Small intestine (tissue), 7 donors: ENCODE measurements around the gene SNF8. TPM values are rescaled to one million over a fixed set of nuclear protein-coding genes. Genes with fewer than 3 reads are reported as not detected.

Source experiments
- DNase-seq, 2 donors: peaks; one replicate each; pipeline versions ENCODE4 v3.0.0 to v3.0.0-alpha.2; 2013
- FAIRE-seq: peaks from 2 replicates; lab custom pipeline; 2012; peaks lifted over from hg19 to GRCh38; lab: Jason Lieb, UNC
- H3K27ac ChIP-seq, 3 donors: one replicate each; pipeline ENCODE4 v1.5.1; 2013; ENCODE audit warnings: low read length in 2 of 3, mild to moderate bottlenecking in 2 of 3, control low read depth in 1 of 3, inconsistent platforms in 1 of 3, low read depth in 1 of 3, moderate library complexity in 1 of 3
- H3K27me3 ChIP-seq, 3 donors: one replicate each; pipeline ENCODE4 v1.6.1; 2013; ENCODE audit warnings: low read length in 3 of 3, inconsistent platforms in 1 of 3; ENCODE audit not compliant: control insufficient read depth in 3 of 3, insufficient read depth in 3 of 3
- H3K36me3 ChIP-seq, 3 donors: one replicate each; pipeline ENCODE4 v1.6.1; 2013; ENCODE audit warnings: low read length in 3 of 3, inconsistent platforms in 1 of 3, low read depth in 1 of 3, mild to moderate bottlenecking in 1 of 3, moderate library complexity in 1 of 3; ENCODE audit not compliant: control insufficient read depth in 3 of 3, insufficient read depth in 2 of 3
- H3K4me1 ChIP-seq, 3 donors: one replicate each; pipeline ENCODE4 v1.6.1; 2013; ENCODE audit warnings: low read length in 2 of 3, inconsistent platforms in 1 of 3, low read depth in 1 of 3, mild to moderate bottlenecking in 1 of 3, moderate library complexity in 1 of 3; ENCODE audit not compliant: control insufficient read depth in 3 of 3, insufficient read depth in 2 of 3
- H3K4me3 ChIP-seq, 3 donors: one replicate each; pipeline ENCODE4 v1.5.1; 2013; ENCODE audit warnings: low read length in 3 of 3, control low read depth in 1 of 3, inconsistent platforms in 1 of 3, low read depth in 1 of 3, mild to moderate bottlenecking in 1 of 3, moderate library complexity in 1 of 3
- H3K9me3 ChIP-seq, 2 donors: one replicate each; pipeline ENCODE4 v1.6.1; 2013; ENCODE audit warnings: low read depth in 1 of 2, low read length in 1 of 2; ENCODE audit not compliant: control insufficient read depth in 2 of 2, insufficient read depth in 1 of 2
- WGBS, 3 donors: extraction: QIAGEN DNeasy Blood & Tissue Kit; methylation state at CpG; one replicate each; pipeline ENCODE4 v1.1.7; 2013; 5-methylcytosine and 5-hydroxymethylcytosine counted together
- polyA plus RNA-seq, 4 donors: library from polyadenylated mRNA; stranded (reverse) in 3 of 4; unstranded in 1 of 4; fragments of 200-250 nt in 3 of 4; fragments of 120-200 nt in 1 of 4; gene quantifications; one replicate each; pipeline versions ENCODE4 v1.2.1 to v1.2.3, GENCODE V29; 2013
- donor health status: healthy with polysubstance abuse.
- donor health status: control.
- donor health status: control.
- donor health status: Bipolar disorder and iron deficiency.
- donor health status: healthy.

SNF8 gene
- polyA plus RNA-seq, 4 donors, result 96.3 to 159 (median 151) TPM

DNA sequence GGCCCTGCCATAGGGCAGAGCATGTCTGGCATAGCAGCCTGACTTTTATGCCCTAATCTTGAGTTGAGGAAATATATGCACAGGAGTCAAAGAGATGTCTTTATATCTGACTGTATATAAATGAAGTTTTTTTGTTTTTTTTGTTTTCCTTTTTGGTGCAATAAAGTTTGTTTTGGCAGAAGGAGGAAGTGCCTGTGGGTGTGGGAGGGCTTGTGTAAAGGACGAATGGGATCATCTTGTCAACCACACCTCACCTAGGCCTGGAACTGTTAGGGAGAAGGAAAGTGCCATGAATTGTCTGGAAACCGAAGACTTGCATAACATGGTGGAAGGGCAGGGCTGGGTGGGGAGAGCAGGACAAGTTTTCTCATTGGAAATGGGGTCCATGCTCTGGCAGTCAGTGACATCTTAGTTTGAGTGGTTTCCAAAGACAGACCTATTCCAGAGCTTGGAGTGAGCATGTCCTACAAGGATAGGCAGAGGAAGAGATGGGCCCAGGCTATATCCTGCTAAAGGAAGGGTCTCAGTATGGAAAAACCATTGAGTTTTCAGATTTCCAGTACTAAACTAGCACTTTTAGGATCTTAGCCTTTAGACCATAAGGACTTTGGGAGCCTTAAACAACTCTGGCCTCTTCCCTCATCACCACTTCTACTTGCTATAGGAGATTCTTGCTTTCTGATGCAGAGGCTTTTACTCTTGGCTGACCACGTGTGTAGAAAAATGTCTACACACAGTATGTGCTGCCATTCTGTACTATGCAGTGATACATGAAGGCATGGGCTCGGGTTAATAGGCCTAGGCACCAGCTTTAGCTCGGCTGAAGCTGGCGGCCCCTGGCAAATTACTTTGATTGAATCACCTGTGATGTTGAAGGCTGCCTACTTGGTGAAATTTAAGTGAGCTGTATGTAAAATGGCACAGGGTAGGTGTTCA, 15.5 kb downstream of the SNF8 start:
- Histone ChIP-seq H3K27me3 (no peaks in the 10 kb centered on the region), H3K4me1 (peaks cover 0 to 4% (median 0%) of the 10 kb centered on the region in 3 donors), H3K36me3 (peaks cover 30 to 77% (median 57%) of the 10 kb centered on the region in 3 donors), H3K9me3 (no peaks in the 10 kb centered on the region), H3K27ac (no peak overlapping the region), H3K4me3 (no peak overlapping the region)
- 82 to 89% (median 88%) methylated on average over 6 of the region's 6 CpGs for WGBS, 3 donors
- FAIRE-seq, result no peak
- DNase-seq, result no peak

DNA sequence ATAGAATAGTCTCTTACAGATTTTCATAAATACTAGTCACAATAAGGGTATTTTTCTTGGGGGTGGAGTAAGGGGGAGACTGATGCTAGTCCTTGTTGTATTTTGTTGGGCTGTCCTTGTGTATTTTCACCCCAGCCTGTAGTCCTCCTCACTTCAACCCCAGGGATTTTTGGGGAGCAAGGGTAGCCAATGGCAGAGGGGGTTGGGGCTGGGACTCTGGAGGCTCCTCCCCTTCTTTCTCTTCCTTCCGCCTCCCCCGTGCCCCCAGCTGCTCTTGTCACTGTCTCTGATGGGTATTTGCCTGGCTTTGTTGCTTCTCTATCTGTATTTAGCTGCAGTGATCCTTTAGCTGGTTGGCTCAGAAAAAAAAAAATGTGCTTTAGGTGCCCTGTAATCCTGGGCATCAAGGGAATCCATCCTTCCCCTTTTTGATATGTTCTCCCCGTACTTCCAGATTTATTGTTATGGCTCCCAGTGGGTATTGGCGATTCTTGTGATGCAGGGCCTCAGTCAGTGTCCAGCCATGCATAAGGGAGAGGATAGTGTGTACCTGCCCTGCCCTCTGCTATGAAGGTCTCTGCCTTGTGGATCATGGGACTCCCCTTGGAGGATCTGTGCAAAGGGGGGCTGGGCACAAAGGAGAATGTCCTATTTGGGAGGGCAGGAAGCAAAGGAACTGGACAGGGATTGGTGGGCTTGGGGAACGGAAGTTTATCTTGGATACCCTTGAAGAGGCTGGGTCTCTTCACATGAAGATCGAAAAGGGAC, 16.5 kb downstream of the SNF8 start:
- no peak overlapping the region for H3K4me3 ChIP-seq
- H3K9me3 ChIP-seq, result no peaks in the 10 kb centered on the region
- no peak for FAIRE-seq
- H3K36me3 ChIP-seq, result peaks cover 29 to 79% (median 56%) of the 10 kb centered on the region in 3 donors
- H3K27ac ChIP-seq, result no peak overlapping the region
- no peak for DNase-seq
- 82 to 97% (median 85%) methylated on average over 6 of the region's 6 CpGs for WGBS, 3 donors
- peaks cover 0 to 4% (median 0%) of the 10 kb centered on the region in 3 donors for H3K4me1 ChIP-seq
- no peaks in the 10 kb centered on the region for H3K27me3 ChIP-seq

DNA sequence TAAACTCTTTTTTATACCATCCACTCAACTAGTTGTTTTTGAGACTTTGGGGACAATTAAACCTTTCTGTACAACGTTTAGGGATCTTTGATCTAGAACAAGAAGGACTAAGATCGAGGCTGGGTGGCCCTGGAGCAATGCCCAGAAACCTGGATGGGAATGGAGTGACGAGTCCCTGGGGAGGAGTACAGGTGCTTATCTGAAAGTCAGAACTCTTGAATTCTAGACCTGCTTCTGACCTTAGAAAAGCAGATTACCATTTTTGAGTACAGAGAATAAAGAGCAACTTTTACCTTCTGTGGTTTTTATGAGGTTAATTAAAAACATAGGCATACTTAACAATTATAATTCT, 18.7 kb downstream of the SNF8 start:
- Histone ChIP-seq H3K36me3 (peaks cover 37 to 82% (median 49%) of the 10 kb centered on the region in 3 donors), H3K27me3 (no peaks in the 10 kb centered on the region), H3K9me3 (no peaks in the 10 kb centered on the region), H3K27ac (no peak overlapping the region), H3K4me1 (peaks cover 0 to 4% (median 0%) of the 10 kb centered on the region in 3 donors), H3K4me3 (no peak overlapping the region)
- FAIRE-seq (no peak), DNase-seq (no peak)
- 17 to 43% (median 21%) methylated on average over 3 of the region's 3 CpGs for WGBS, 3 donors

DNA sequence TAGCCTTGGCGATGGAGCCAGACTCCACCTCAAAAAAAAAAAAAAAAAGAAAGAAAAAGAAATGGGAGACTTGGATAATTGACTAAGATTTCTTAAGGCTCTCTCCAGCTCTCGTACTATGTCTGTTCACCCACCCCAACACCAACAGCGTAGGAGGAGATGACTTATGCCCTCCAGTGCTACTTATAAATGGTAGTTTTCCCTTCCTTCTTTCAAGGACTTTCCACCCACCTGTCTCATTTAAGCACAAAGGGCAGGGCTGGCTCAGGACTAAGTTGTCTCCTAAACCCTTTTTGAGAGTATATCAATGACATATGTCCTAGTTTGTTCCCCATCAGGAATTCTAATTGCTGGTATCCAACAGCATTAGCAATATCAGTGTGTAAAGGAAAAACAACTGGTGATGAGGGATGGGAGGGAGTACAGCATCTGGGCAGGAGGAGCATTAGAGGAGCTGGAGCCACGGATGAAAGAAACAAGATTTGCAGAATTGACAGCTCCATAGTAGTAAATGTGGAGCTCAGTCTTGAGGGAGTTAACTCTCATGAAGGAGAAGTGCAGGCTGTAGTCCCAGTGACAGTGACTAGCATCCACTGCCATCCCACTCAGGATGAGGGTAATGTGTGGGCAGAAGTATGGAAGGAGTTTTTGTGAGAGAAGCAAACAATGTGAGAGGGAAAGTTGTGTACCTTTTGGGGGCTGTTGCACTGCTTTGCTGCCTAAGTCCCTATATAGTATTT, 19.2 kb downstream of the SNF8 start:
- no peak overlapping the region for H3K27ac ChIP-seq
- H3K4me3 ChIP-seq, result no peak overlapping the region
- no peak for DNase-seq
- H3K36me3 ChIP-seq, result peaks cover 35 to 85% (median 48%) of the 10 kb centered on the region in 3 donors
- peaks cover 0 to 1% (median 0%) of the 10 kb centered on the region in 3 donors for H3K4me1 ChIP-seq
- 74 to 90% (median 78%) methylated on average over 4 of the region's 4 CpGs for WGBS, 3 donors
- no peak for FAIRE-seq
- H3K27me3 ChIP-seq, result no peaks in the 10 kb centered on the region
- H3K9me3 ChIP-seq, result no peaks in the 10 kb centered on the region

DNA sequence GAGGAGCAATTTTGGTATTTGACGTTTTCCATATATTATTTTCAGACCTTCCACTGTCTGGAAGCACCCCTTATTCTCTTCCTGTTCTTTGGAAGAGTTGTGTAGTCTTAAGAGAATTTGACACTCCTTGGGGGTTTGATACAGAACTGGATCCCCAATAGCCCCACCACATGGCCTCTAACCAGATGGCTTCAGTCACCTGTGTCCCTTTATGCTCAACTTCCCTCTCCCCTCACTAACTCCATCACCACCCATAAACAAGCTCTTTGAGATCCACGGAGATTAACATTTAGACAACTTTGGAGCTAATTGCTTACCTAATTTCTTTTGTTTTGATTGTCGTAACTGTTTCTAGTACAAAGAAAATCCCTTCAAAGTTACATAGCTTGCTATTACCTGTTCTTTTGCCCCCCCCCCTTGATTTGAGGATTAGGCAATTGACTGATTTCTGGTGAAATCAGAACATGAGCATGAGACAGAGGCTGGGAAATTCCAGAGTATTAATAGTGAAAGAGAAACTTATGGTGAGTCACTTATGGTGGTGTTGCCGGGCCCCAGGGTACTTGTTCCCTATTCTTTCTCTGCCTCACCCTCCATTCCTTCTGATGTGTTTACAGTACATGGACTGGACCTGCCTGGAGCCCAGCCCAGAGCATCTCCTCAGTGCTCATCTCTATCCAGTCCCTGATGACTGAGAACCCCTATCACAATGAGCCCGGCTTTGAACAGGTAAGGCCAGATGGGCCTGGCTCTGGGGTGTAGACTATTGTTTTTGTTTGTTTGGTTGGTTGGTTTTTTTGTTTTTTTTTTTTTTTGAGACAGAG, 29.0 kb downstream of the SNF8 start:
- peak overlapping the region in 2 of 3 donors; percentile 57 to 80 for H3K27ac ChIP-seq
- peaks cover 6 to 66% (median 23%) of the 10 kb centered on the region in 3 donors for H3K36me3 ChIP-seq
- FAIRE-seq (no peak), DNase-seq (peak in 1 of 2 donors; percentile 37)
- H3K9me3 ChIP-seq, result no peaks in the 10 kb centered on the region
- H3K4me3 ChIP-seq, result no peak overlapping the region
- no peaks in the 10 kb centered on the region for H3K27me3 ChIP-seq
- 54 to 60% (median 60%) methylated on average over 5 of the region's 5 CpGs for WGBS, 3 donors
- H3K4me1 ChIP-seq, result peaks cover 0 to 6% (median 4%) of the 10 kb centered on the region in 3 donors

DNA sequence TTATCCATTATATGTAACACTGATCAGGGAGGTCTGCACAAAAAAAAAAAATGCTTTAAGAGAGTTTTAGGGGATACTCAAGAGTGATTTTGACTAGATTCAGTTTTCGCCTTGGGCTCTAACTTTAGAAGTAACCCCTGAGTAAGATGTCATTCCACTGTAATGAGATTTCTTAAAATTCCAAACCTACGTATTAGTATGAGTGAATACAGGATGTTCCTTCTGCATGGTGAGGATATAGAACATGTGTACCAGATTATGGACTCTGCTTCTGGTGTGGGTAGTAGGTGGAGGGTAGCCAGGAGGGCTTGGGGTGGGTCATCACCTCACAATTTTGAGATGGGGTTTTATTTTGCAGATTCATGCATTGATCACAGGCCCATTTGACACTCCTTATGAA, 32.2 kb downstream of the SNF8 start:
- no peak overlapping the region for H3K4me3 ChIP-seq
- no peak for FAIRE-seq
- 91 to 94% (median 94%) methylated on average over 2 of the region's 2 CpGs for WGBS, 3 donors
- peaks cover 2 to 21% (median 13%) of the 10 kb centered on the region in 3 donors for H3K4me1 ChIP-seq
- H3K27ac ChIP-seq, result no peak overlapping the region
- H3K36me3 ChIP-seq, result peaks cover 4 to 37% (median 10%) of the 10 kb centered on the region in 3 donors
- DNase-seq, result no peak
- no peaks in the 10 kb centered on the region for H3K9me3 ChIP-seq
- no peaks in the 10 kb centered on the region for H3K27me3 ChIP-seq

DNA sequence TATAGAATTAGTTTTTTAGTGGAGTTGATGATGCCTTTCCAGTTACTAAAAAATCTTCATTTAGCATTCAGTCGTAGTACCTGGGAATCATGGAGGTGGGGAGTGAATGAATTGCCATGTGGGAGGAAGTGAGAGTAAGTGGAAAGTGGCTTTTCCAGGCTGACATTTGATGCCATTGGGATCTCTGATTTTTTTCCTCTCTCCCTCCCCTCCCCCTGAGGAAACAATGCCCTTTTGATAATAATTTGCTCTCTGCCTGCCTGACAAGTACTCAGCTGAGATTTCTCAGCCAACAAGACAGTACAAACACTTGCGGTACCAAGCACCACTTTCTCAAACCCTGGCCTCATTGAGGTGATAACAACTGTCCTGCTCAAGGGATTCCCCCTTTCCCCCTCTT, 34.3 kb downstream of the SNF8 start:
- Histone ChIP-seq H3K9me3 (no peaks in the 10 kb centered on the region), H3K36me3 (peaks cover 4 to 22% (median 5%) of the 10 kb centered on the region in 3 donors), H3K4me1 (peaks cover 2 to 22% (median 13%) of the 10 kb centered on the region in 3 donors), H3K4me3 (no peak overlapping the region), H3K27me3 (no peaks in the 10 kb centered on the region), H3K27ac (no peak overlapping the region)
- 45 to 57% (median 53%) methylated on average over 2 of the region's 2 CpGs for WGBS, 3 donors
- DNase-seq, result no peak
- no peak for FAIRE-seq
